DND-41 (cell line): ENCODE data around the gene RSPH9.

ENCODE experiments used
- ATAC-seq: fragments of 200-7000 bp; cut with Tn5 transposase; 3 replicates; pipeline ENCODE4 v1.9.1; 2021; ENCODE audit warnings: low read depth; ENCODE audit not compliant: insufficient read depth
- DNase-seq: peaks from one replicate; pipeline ENCODE4 v3.0.0-alpha.2; 2020
- H2AFZ ChIP-seq: 2 replicates; pipeline ENCODE4 v1.6.0; 2012; ENCODE audit warnings: low read depth, low read length
- H3K27ac ChIP-seq: 2 replicates; pipeline ENCODE4 v1.5.1; 2012; ENCODE audit warnings: low read length, inconsistent platforms
- H3K27me3 ChIP-seq: fragments of 200-600 bp; sonication (generic); 2 replicates; pipeline ENCODE4 v1.6.0; 2012; ENCODE audit warnings: low read length, mild to moderate bottlenecking, inconsistent platforms; ENCODE audit not compliant: insufficient read depth, poor library complexity
- H3K36me3 ChIP-seq: 2 replicates; pipeline ENCODE4 v1.5.1; 2012; ENCODE audit warnings: low read length, inconsistent platforms; ENCODE audit not compliant: insufficient read depth
- H3K4me1 ChIP-seq: 2 replicates; pipeline ENCODE4 v1.5.1; 2012; ENCODE audit warnings: mild to moderate bottlenecking, low read length; ENCODE audit not compliant: insufficient read depth
- H3K4me2 ChIP-seq: 2 replicates; pipeline ENCODE4 v1.6.0; 2012; ENCODE audit warnings: mild to moderate bottlenecking, moderate library complexity, low read length, inconsistent platforms; ENCODE audit not compliant: insufficient read depth
- H3K4me3 ChIP-seq, 2 experiments: fragments of 200-600 bp in 1 of 2; shearing (Covaris generic) in 1 of 2; 2 replicates each; pipeline ENCODE4 v1.5.1; 2012 to 2016; ENCODE audit warnings: inconsistent platforms in 2 of 2, low read length in 2 of 2, mild to moderate bottlenecking in 2 of 2, low read depth in 1 of 2, moderate library complexity in 1 of 2
- H3K79me2 ChIP-seq: 2 replicates; pipeline ENCODE4 v1.6.0; 2012; ENCODE audit warnings: low read length, inconsistent platforms; ENCODE audit not compliant: insufficient read depth
- H3K9ac ChIP-seq: 2 replicates; pipeline ENCODE4 v1.6.0; 2012; ENCODE audit warnings: low read depth, mild to moderate bottlenecking, inconsistent platforms, low read length, moderate library complexity
- H3K9me3 ChIP-seq: 2 replicates; pipeline ENCODE4 v1.5.1; 2012; ENCODE audit warnings: low read length, moderate library complexity, mild to moderate bottlenecking, inconsistent platforms; ENCODE audit not compliant: insufficient read depth, severe bottlenecking
- H4K20me1 ChIP-seq: 2 replicates; pipeline ENCODE4 v1.6.0; 2012; ENCODE audit warnings: low read length; ENCODE audit not compliant: insufficient read depth
- CTCF ChIP-seq: IDR thresholded peaks from 2 replicates; pipeline ENCODE4 v1.5.1; 2012; ENCODE audit warnings: borderline replicate concordance, low read length, moderate library complexity, mild to moderate bottlenecking; ENCODE audit not compliant: poor library complexity, severe bottlenecking; ENCODE audit errors: extremely low read depth
- EZH2 ChIP-seq: IDR thresholded peaks from 3 replicates; pipeline ENCODE4 v1.6.1; 2012; ENCODE audit warnings: borderline replicate concordance, low read depth, mild to moderate bottlenecking, moderate library complexity, low read length, inconsistent platforms; ENCODE audit not compliant: severe bottlenecking

The RSPH9 gene

GRCh38 chr6:43717822-43718221, 73.0 kb downstream of the RSPH9 start:
- Histone ChIP-seq H3K36me3 (no peaks in the 10 kb centered on the region), H3K4me3 (no peak overlapping the region), H3K4me1 (no peaks in the 10 kb centered on the region), H3K27me3 (peaks cover 22% of the 10 kb centered on the region), H3K79me2 (no peaks in the 10 kb centered on the region), H3K4me2 (no peak overlapping the region), H3K9me3 (no peaks in the 10 kb centered on the region), H3K9ac (no peak overlapping the region), H3K27ac (no peak overlapping the region), H4K20me1 (peaks cover 22% of the 10 kb centered on the region; the same call in 1 of the 2 replicates), H2AFZ (no peak overlapping the region)
- TF ChIP-seq EZH2 (no peak), CTCF (no peak)
- ATAC-seq (no peak), DNase-seq (no peak)

GRCh38 chr6:43718387-43719105, 73.7 kb downstream of the RSPH9 start:
- H3K4me2 ChIP-seq, result no peak overlapping the region
- no peak for DNase-seq
- TF ChIP-seq CTCF (no peak), EZH2 (no peak)
- peaks cover 22% of the 10 kb centered on the region; the same call in 1 of the 2 replicates for H4K20me1 ChIP-seq
- no peak for ATAC-seq
- no peak overlapping the region for H2AFZ ChIP-seq
- no peak overlapping the region for H3K27ac ChIP-seq
- peaks cover 22% of the 10 kb centered on the region for H3K27me3 ChIP-seq
- H3K79me2 ChIP-seq, result no peaks in the 10 kb centered on the region
- no peaks in the 10 kb centered on the region for H3K36me3 ChIP-seq
- no peak overlapping the region for H3K4me3 ChIP-seq
- H3K4me1 ChIP-seq, result no peaks in the 10 kb centered on the region
- H3K9me3 ChIP-seq, result no peaks in the 10 kb centered on the region
- H3K9ac ChIP-seq, result no peak overlapping the region

- no peaks in the 10 kb centered on the region for H3K36me3 ChIP-seq
- peaks cover 22% of the 10 kb centered on the region for H3K27me3 ChIP-seq
- DNase-seq (no peak), ATAC-seq (no peak)
- H3K4me1 ChIP-seq, result peaks cover 6% of the 10 kb centered on the region
- TF ChIP-seq CTCF, result no peak
- no peak for TF ChIP-seq EZH2
- no peak overlapping the region for H3K4me3 ChIP-seq
- H3K4me2 ChIP-seq, result no peak overlapping the region
- H3K9me3 ChIP-seq, result no peaks in the 10 kb centered on the region
- H2AFZ ChIP-seq, result no peak overlapping the region
- H3K9ac ChIP-seq, result no peak overlapping the region
- H3K79me2 ChIP-seq, result no peaks in the 10 kb centered on the region
- H3K27ac ChIP-seq, result no peak overlapping the region
- H4K20me1 ChIP-seq, result peaks cover 19% of the 10 kb centered on the region; the same call in 1 of the 2 replicates
Measured at GRCh38 chr6:43719511-43719910, 74.7 kb downstream of the RSPH9 start.
